Mammary epithelial cell (primary cell): ENCODE measurements around the gene ANKRD31.
"Not testable (repeated sequence)": the region's sequence is repeated elsewhere in the genome, so short reads cannot be mapped to it uniquely, and the experiment has no call there.

Experiments
- CTCF ChIP-seq, 2 donors: IDR thresholded peaks in 1 of 2; conservative IDR thresholded peaks in 1 of 2; 2 replicates each; pipeline ENCODE4 v1.5.1; 2011 to 2012; ENCODE audit warnings: inconsistent platforms in 2 of 2, low read length in 2 of 2, mild to moderate bottlenecking in 2 of 2, control low read depth in 1 of 2, low read depth in 1 of 2; ENCODE audit not compliant: insufficient read depth in 1 of 2; ENCODE audit errors: extremely low read depth in 1 of 2
- EZH2 ChIP-seq: IDR thresholded peaks from 2 replicates; pipeline ENCODE4 v1.6.1; 2012; ENCODE audit warnings: low read length, inconsistent platforms, borderline replicate concordance

GRCh38 chr5:75250452-75250851 lies 13.8 kb upstream of the ANKRD31 start:
- TF ChIP-seq CTCF (conservative IDR thresholded peaks at IDR 0.05 in 1 of 2, IDR thresholded peaks at IDR 0.05 in 1 of 2; ENCODE audit: extremely low read depth in 1 of 2, insufficient read depth in 1 of 2, low read depth in 1 of 2, low read length in 2 of 2); EZH2: not testable (repeated sequence)
